Measurements from ENCODE around the gene ZNF423. TPM values are rescaled to one million over a fixed set of nuclear protein-coding genes. Genes with fewer than 3 reads are reported as not detected.
A peak's percentile ranks its signal among the peaks of the same experiment; 100 is the strongest.
"Not testable (repeated sequence)": the region's sequence is repeated elsewhere in the genome, so short reads cannot be mapped to it uniquely, and the experiment has no call there.

ZNF423 gene
- total RNA-seq, 1 donor from 2014 or later: 22.5 TPM

DNA sequence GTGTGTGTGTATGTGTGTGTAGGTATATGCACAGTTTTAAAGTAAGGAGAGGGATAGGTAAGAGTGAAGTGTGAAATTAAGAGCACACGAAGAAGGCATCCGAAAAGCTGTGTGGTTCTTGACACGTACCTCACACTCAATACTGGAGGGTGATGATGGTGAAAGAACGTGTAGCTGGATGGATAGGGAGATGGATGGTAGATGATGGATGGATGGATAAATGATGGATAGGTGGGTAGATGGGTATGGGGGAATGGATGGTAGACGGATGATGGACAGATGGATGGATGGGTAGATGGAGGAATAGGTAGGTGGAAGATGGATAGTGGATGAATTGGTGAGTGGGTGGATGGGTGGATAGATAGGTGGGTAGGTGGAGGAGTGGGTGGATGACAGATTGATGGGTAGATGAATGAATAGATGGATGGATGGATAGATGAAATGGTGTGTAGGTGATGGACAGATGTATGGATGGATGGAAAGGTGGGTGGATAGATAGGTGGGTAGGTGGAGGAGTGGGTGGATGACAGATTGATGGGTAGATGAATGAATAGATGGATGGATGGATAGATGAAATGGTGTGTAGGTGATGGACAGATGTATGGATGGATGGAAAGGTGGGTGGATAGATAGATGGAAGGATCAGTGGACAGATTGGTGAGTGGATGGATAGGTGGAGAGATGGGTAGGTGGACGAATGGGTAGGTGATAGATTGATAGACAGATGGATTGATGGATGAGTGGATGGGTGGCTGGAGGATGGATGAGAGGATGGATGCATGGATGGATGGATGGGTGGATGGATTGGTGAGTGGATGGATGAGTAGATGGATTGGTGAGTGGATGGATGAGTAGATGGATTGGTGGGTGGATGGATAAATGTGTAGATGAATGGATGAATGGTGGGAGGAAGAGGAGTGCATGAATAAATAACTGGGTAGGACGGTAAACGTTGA lies 349.6 kb downstream of the ZNF423 start:
- DNase-seq: not testable (repeated sequence)

DNA sequence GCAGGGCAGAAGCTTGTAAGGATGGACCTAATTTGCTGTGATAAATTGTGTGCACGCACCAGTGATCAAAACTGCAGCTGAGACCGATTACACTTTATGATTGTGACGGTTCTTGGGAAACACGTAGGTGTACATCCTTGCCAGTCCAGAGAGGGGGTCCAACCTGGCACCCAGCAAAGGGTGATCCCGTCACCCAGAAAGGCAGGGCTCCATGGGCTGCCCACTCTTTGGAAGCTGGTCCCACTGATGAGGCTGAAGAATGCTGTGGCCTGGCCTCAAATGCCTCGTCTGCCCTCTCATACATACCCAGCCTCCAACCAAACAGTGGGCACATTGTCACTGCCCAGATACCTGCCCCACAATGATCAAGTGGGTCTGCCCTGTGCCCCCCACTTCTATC lies 350.4 kb downstream of the ZNF423 start:
- no peak for DNase-seq

DNA sequence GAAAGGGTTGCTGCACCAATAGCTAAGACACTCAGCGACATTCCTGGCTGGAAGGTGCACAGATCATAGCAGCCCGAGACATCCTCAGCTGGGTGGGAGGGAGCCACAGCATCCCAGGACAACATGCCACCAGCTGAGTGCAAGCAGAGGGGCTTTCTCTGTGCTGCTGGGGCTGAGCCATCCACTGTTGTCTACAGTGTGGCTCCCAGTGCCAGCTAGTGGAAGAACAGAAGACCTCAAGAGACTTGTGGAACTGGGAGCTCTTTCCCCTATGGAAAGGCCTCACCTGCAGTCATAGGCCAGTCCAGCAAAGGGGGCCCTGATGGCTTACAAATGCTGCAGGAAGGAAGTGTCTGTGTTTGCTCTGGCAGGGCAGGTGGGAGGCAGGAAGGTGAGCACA lies 351.3 kb downstream of the ZNF423 start:
- DNase-seq: no peak

DNA sequence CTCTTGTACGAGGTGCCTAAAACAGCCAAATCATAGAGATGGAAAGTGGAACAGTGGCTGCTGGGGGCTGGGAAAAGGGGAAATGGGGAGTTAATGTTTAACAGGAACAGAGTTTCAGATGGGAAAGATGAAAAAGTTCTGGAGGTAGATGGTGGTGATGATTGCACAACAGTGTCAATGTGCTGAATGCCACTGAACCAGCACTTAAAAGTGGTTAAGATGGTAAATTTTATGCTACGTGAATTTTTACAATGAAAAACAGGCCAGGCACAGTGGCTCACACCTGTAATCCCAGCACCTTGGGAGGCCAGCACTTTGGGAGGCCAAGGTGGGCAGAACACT lies 351.9 kb downstream of the ZNF423 start:
- no peak for DNase-seq

DNA sequence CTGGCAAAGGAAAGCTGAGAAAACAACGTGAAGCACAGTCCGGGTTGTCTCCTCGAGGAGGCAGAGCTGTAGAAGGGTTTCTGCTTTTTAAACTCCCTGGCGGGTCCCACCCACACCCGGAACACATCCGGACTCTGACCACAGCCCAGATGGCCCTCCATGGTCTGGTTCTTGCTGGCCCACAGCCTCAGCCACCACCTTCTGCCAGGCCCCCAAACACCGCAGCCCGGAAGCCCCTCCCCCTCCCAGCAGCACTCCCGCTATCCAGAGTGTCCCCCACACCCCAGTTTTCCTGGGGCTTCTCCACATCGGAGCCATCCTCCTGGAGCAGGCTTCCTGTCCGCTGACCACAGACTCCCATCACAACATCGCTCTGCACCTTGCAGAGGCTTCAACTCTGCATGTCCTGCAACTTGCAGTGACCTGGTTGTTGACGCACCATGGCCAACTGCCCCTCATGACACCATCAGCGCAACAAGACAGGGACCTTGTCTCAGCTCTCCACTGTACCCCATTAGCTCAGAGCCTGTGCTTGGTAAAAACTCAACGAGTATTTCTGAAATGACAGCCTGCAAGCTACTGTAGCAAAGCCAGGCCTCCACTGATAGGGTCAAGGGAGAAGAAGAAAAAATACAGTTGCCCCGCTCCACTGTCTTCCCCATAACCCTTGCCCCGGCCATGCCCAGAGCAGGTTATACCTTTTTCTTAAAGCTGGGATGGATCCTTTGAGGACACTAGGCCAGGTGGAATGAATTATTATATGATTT lies 352.5 kb downstream of the ZNF423 start:
- DNase-seq: no peak

DNA sequence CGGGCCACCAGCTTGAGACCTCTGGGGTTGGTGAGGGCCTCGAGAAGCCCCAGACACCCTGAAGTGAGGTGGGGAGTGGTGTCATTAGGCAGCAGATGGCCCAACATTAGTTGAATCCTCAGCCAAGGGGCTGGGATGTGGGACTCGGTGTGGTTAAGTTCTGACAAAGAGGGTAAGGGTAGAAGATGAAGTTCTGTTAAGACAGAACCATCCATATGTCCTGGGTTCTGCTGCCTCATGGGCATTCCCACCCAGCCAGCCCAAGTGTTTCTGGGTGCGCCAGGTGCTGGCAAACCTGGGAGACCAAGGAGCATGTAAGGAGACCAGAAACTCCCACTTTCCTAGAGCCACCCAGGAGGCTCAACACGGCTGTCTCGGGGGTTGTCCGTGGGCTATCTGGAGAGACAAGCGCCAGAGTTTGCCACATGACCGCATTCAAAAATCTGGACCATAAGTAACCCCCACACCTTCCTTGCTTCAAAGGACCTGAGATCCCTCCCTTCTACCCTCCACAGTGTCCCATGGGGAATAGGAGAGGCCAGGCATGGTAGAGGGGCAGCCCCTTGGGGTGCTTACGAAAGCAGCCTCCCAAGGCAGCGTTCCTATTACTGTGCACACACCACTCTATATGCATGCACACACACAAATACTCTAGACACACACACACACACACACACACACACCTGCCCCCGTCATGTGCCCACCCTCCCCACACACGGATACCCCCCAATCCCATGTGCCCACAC lies 353.6 kb downstream of the ZNF423 start:
- no peak for DNase-seq

DNA sequence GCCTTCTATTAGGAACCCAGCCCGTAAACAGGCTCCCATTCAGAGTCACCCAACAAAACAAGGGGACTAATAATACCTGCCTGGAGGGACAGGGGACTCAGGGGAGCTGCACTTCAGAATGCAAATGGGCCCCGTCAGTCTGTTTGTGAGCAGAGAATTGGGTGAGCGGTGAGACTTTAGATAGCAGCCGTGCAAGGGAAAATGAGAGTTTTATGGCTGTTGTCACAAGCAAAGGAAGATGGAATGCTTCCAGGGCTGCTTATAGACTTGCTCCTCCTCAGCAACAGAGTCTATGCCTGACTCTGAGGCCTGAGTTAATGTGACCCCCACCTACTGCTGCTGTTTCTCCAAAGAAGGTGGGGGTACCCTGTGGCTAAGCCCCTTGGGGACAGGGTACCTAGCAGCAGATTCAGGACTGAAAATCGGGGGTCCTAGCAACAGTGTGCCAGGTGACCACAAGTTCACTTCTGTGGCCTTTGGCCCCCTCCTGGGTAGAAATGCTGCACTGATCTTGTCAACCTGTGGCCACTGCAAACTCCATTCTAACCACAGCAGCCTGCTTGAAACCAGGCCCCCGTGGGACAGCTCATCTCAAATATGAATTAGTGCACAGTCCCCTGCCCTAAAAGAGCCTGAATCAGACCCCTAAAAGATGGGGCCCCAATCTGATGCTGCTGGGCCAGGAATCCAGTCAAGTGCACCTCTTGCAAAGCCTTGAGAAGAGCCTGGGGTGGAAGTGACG lies 355.9 kb downstream of the ZNF423 start:
- DNase-seq: no peak

DNA sequence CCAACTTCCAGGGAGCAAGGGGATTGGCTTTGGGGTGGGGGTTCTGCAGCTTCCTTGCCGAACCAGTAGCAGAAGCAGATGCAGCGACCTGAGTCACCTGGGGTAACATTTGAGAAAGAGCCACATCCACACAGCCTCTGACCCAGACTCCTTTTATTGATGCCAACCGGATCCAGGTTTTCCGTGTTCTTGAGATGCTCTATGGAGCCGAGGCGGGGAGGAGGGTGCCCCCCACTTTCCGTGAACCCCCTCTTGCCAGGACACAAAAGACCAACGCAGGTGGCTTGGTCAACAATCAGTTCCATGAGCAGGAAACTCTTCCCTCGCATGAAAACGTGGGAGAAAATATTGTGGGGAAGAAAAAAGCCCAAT lies 356.5 kb downstream of the ZNF423 start:
- no peak for DNase-seq

DNA sequence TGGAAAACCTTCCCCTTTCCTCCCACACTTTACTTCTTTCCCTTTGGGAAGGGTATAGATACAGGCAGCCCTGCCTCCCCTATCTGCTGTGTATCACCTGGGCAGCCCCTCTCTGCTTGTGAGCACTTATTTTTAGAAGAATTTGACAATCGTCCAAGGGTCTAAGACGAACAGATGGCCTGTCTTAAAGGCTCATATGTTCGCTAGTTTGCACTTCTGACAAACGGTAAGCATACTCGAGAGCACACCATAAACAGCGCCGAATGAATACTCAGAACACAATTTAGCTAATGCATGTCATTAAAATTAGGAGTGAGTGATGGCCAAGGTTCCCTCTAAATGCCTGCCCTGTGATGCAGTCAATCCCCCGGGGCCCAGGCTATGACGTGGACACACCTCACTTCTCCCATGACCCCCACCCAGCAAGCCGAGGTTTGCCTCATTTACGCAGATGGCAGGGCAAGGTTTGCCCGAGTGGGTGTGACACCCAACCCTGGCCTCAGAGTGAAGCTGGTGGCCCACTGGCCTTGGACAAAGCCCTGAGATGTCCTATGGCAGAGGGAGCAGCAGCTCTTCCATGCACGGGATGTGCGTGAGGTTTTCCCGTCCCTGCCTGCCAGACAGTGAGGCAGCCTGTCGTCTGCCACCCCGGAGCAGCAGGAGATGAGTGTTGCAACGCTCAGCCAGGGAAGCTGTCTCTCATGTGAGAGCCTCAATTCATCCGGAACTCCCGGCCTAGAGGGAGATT lies 357.1 kb downstream of the ZNF423 start:
- DNase-seq: peak; percentile 49

DNA sequence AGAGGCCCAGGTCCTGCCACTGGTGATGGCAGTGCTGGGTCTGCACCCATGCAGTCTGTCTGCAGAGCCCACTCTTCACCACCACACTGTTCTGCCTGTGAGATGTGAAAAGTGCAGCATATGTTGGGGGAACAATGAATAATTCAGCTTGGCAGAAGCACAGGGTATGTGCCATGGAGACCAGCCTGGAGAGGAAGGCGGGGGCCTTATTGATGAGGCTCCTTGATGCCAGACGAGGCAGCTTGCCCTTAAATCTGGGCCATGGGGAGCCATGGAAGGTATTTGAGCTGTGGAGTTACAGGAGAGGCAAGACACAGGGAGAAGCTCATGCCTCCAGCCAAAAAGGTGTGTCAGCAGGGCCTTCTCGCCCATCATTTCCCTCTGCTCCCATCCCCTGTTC lies 357.6 kb downstream of the ZNF423 start:
- no peak for DNase-seq

DNA sequence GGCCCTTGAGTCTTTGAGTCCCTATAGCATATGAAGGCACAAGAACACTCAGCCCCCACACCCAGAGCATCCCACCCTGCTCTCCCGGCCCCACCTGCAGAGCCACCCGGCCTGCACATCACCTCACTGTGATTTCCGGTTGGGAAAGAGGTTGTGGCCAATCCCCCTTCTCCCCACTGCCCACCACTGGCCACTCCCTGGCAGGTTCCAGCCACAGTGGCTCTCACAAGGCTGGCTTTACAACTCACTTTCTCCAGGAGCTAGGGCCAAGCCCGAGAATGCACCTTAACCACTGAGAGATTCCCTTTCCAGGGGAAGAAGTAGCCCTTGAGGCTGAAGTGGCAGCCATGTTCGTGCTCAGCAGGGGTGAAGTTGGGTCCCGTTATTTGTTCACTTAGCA lies 358.4 kb downstream of the ZNF423 start:
- DNase-seq: no peak

DNA sequence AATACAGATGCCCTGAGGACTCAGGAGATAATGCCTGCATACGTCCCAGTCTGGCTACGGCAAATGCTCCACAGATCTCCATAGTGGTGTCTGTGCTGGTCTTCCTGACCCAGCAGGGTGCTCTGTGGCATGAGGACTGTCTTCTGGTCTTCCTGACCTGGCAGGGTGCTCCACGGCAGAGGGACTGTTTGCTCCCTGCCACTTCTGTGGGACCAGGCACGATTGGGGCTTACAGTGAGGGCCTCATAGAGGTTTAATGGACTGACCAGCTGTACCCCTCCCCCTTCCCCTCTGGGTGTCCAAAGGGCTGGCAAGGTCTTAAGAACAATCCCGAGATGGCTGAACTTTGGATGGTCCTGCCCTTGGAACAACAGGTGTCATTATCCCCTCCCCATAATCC lies 359.3 kb downstream of the ZNF423 start:
- no peak for DNase-seq

DNA sequence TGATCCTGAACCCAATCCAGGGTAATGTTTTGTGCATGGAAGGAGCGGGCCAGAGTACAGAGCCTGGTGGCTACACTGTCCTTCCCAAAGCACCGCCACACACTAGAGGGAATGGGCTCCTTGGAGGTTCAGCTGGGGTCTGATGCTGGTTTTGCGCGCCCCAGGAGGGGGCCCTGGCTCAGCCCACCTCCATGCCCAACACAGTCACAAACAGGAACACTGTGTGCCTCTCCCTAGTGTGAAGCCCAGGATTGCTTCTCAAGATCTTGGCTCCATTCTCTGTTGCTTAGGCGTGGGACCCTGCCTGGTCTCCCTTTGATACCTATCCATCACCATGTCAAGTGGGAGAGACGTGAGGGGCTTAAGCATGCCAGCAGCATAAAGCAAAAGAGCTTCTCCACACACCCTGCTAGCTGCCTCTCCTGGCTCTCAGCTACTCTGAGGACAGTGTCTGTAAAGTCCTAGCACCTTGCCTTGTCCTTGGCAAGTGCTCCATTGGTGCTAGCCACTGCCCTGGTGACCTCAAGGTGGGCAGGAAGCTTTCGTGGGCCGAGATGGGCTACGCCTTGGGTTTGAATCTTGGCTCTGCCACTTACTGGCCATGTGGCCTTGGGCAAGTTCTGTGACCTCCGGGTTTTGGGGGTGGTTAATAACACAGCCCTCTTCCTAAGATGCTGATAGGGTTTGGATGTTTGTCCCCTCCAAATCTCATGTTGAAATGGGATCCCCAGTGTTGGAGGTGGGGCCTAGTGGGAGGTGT lies 360.1 kb downstream of the ZNF423 start:
- DNase-seq: no peak

DNA sequence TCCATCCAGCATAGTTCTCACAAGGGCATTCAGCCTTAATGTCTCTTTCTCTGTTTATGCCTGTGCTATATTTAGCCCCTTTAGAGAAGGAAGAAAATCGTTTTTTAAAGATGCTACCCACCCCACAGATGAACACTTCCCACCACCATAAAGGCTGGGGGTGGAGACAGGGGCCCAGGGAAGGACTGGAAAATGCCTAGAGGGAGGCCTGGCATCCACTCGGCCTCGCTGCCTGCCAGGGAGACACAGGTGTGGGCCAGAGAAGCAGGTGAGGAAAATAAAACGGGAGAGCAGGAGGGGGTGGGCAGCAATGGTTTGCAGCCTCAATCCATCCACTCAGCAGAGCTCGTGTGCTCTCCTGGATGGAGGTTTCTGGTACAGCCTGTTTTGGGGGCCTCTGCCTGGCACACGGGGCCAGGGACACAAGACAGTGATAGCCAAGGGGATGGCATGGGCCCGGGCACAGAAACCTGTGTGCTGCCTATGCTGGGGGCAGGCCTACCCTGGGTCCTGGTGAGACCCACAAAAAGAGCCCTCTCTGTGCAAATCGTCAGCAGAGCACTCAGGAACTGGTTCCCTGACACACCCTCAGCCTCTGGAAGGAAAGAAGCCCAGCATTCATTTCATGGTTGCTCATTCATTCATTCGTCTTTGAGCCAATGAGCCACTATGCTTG lies 360.9 kb downstream of the ZNF423 start:
- no peak for DNase-seq

DNA sequence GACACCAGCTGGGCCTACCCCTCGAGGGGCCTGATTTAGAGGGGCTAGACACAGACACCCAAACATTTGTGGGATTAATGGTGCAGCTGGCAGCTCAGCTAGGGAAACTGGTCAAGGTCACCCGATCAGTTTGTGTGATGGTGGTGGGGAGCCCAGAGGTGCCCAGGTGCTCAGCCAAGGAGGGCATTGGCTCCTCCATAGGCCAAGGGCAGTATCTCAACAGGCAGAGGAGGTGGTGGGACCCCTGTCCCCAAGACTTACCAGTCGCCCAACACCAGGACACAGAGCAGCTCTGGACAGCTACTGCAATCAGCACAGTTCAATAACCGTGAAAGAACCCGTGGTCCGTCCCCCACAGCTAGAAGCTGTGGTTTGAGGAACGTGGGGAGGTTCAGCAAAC lies 361.4 kb downstream of the ZNF423 start:
- DNase-seq: no peak

DNA sequence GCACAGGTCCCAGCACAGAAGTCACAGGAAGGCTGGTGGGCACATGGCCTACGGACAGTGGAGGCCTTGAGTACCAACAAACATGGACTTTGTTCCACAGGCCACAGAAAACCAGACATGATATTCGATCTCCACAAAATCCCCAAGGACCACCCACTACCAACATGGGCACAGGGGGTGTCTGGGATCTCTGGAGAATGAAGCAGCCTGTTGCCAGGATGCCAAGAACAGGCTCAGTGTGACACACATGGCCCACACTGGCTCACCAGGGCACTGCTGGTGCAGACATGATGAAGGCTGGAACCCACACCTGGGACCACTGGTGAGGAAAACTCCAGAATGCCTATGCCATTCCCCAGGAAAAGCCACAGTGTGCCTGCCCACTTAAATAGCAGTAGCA lies 362.1 kb downstream of the ZNF423 start:
- DNase-seq: no peak

DNA sequence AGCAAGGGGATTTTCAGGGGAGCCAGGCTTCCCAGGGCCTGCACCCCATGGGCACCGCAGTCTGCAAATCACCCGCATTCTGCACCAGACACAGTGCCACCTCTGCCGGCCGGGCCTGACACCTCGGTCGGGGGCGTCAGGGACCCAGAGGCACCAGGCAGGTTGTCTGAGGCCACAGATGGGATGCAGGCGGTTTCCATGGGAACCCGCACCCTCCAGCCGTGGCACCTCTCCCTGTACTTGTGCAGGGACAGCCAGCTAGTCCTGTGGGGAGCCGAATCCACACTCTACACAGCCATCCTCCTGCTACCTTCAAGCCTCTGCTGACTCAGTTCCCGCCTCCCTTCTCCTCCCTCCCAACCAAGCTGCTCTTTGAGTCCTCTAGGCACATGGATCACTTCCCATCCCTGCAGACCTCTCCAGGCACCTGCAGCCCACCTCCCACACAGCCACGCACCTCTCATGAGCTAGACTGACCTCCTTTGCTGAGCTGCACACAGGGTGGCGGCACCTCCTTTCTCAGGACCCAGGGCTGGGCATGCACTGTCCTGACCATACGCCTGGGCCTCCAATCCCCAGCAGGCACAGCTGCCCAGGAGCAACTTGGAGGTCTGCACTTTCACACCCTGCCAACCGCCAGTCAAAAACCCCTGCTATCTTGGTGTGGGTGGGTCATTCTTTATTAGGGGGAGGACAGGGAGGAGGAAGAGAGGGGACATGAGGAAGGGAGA lies 362.9 kb downstream of the ZNF423 start:
- DNase-seq: no peak

DNA sequence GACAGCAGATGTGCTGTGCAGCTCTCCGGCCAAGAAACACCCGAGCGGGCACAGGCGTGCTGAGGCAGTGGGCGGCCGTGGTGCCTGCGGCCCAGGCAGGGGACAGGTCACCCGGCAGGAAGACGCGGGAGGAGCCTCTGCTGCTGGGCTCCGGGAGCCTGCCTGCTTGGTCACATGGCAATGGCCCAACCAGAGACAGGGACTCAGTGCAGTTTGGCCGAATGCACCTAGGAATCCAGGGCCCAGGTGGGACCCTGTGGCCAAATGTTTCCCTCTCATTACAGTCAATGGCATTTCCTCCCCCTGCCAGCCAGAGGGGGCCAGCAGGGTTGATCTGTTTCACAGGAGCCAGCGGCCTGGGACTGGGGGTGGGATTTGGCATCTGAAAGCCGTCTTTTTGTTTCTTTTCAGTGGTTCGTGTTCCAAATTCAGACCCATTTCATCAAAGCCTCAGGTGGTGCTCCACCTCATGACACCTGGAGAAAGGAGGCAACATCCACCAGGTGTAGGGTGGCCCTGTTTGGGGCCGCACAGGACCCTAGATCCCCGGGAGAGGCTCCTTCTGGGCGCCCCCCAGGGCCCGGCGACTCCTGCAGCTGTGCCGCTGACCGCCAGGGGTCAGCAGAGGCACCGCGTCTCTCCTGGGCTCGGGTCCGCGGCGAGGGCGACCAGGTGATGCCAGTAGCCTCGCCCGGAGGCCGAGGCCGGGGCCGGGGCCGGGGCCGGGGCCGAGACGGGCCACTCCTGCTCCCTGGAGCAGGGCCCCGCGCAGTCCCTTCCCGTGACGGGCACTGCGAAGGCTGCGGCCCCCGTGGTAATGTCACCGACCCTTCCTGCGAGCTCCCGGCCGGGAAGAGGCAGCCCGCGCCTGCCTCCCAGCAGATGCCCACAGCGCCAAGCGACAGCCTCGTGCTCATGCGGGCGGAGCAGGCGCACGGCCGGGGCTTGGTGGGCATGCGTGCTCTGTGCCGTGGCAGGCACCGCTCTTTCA lies 363.8 kb downstream of the ZNF423 start:
- DNase-seq: peak; percentile 77

Data from tongue (tissue), 2 donors.